Coronary artery (tissue), 2 donors: ENCODE measurements around the gene SCIMP.
A peak's percentile ranks its signal among the peaks of the same experiment; 100 is the strongest.
"Not testable (repeated sequence)": the region's sequence is repeated elsewhere in the genome, so short reads cannot be mapped to it uniquely, and the experiment has no call there.

Source experiments
- DNase-seq: peaks from one replicate; pipeline ENCODE4 v3.0.0-alpha.2; 2017; ENCODE audit warnings: low spot score
- H3K27ac ChIP-seq, 2 donors: fragments of 200-600 bp; sonication (generic); one replicate each; pipeline ENCODE4 v1.5.1; 2016 to 2019
- H3K4me3 ChIP-seq: fragments of 200-600 bp; sonication (generic); 2 replicates; pipeline ENCODE4 v1.5.1; 2016; ENCODE audit warnings: mild to moderate bottlenecking, moderate library complexity
- CTCF ChIP-seq: fragments of 200-600 bp; sonication (generic); IDR thresholded peaks from one replicate; pipeline ENCODE4 v1.5.1; 2019; ENCODE audit warnings: antibody characterized with exemption

The SCIMP gene

GRCh38 chr17:5236938-5237540 is 2.4 kb upstream of the SCIMP start:
- TF ChIP-seq CTCF, result no peak
- no peak overlapping the region for H3K27ac ChIP-seq
- DNase-seq, result no peak
- no peak overlapping the region for H3K4me3 ChIP-seq

- peak overlapping the region in 1 of 2 donors; percentile 45 for H3K27ac ChIP-seq
- DNase-seq, H3K4me3 ChIP-seq: not testable (repeated sequence)
These were observed 1.2 kb downstream of the SCIMP start for GRCh38 chr17:5233492-5233891.

GRCh38 chr17:5226940-5227878 is 7.5 kb downstream of the SCIMP start:
- no peak overlapping the region for H3K4me3 ChIP-seq

GRCh38 chr17:5225668-5226457 is 8.8 kb downstream of the SCIMP start:
- no peak overlapping the region for H3K4me3 ChIP-seq
- peak overlapping the region in 1 of 2 donors; percentile 45 for H3K27ac ChIP-seq
- DNase-seq, result no peak
- TF ChIP-seq CTCF, result no peak

More at GRCh38 chr17:5226940-5227878, 7.5 kb downstream of the SCIMP start:
- no peak for TF ChIP-seq CTCF
- H3K27ac ChIP-seq, result peak overlapping the region in 1 of 2 donors; percentile 47
- DNase-seq, result no peak

- DNase-seq, H3K4me3 ChIP-seq: not testable (repeated sequence)
- H3K27ac ChIP-seq, result peak overlapping the region in 1 of 2 donors; percentile 68
These were observed 12.7 kb downstream of the SCIMP start for GRCh38 chr17:5221912-5222311.

GRCh38 chr17:5220074-5220473 is 14.6 kb downstream of the SCIMP start:
- DNase-seq, result no peak
- H3K27ac ChIP-seq, result no peak overlapping the region
- no peak overlapping the region for H3K4me3 ChIP-seq
- TF ChIP-seq CTCF, result no peak

- no peak for TF ChIP-seq CTCF
- no peak overlapping the region for H3K4me3 ChIP-seq
- DNase-seq, result no peak
- no peak overlapping the region for H3K27ac ChIP-seq
These were observed 15.1 kb downstream of the SCIMP start for GRCh38 chr17:5219536-5219935.

GRCh38 chr17:5217562-5217961 is 17.1 kb downstream of the SCIMP start:
- not testable (repeated sequence) for H3K27ac ChIP-seq, H3K4me3 ChIP-seq, DNase-seq
